K562 (cell line): ENCODE data around the gene ADGRB3. TPM values are rescaled to one million over a fixed set of nuclear protein-coding genes. Genes with fewer than 3 reads are reported as not detected.
A peak's percentile ranks its signal among the peaks of the same experiment; 100 is the strongest.

Experiments used
- BCOR ChIP-seq: fragments of 450-650 bp; IDR thresholded peaks from 2 replicates; pipeline ENCODE4 v1.6.1; 2016
- BHLHE40 ChIP-seq: IDR thresholded peaks from 2 replicates; pipeline ENCODE4 v1.6.1; 2011; ENCODE audit warnings: low read length, improper control_type of control experiment
- CHCHD3 ChIP-seq: fragments of 250-450 bp; sonication (Bioruptor Pico); IDR thresholded peaks from 2 replicates; pipeline ENCODE4 v2.1.2; 2022; ENCODE audit warnings: mild to moderate bottlenecking
- FOS ChIP-seq: IDR thresholded peaks from 3 replicates; pipeline ENCODE4 v1.6.1; 2011; ENCODE audit not compliant: insufficient read length; ENCODE audit errors: extremely low read depth
- GABPA ChIP-seq: fragments of 200-800 bp; sonication (Bioruptor generic); conservative IDR thresholded peaks from 2 replicates; pipeline ENCODE4 v1.6.1; 2016; ENCODE audit warnings: low read depth, missing genetic modification characterization, missing compliant biosample characterization
- JUNB ChIP-seq: fragments of 450-650 bp; formaldehyde crosslinking; conservative IDR thresholded peaks from 2 replicates; pipeline ENCODE4 v1.4.0; 2020; ENCODE audit warnings: mild to moderate bottlenecking
- JUND ChIP-seq, 2 experiments: IDR thresholded peaks; 2 replicates in 1 of 2; 3 replicates in 1 of 2; pipeline ENCODE4 v1.6.1; 2011; ENCODE audit warnings: borderline replicate concordance in 2 of 2, low read depth in 2 of 2, low read length in 2 of 2, improper control_type of control experiment in 1 of 2, missing biosample characterization in 1 of 2, missing genetic modification characterization in 1 of 2, missing genetic modification reagents in 1 of 2
- MYNN ChIP-seq, 2 experiments: sonication (generic); formaldehyde crosslinking in 1 of 2; IDR thresholded peaks; 2 replicates each; pipeline versions ENCODE4 v1.5.0 to v1.6.1; 2016 to 2020; ENCODE audit warnings: antibody characterized with exemption in 1 of 2, missing genetic modification reagents in 1 of 2
- NR2C2 ChIP-seq, 2 experiments: fragments of 200-800 bp in 1 of 2; sonication (Bioruptor generic) in 1 of 2; sonication (generic) in 1 of 2; formaldehyde crosslinking in 1 of 2; IDR thresholded peaks; 2 replicates each; pipeline versions ENCODE4 v1.6.1 to v1.8.0; 2016 to 2022; ENCODE audit warnings: mild to moderate bottlenecking in 1 of 2, missing compliant biosample characterization in 1 of 2, missing genetic modification characterization in 1 of 2, missing genetic modification reagents in 1 of 2
- NUFIP1 ChIP-seq: fragments of 450-650 bp; IDR thresholded peaks from 2 replicates; pipeline ENCODE4 v1.6.1; 2018; ENCODE audit not compliant: partially characterized antibody
- PCBP2 ChIP-seq: fragments of 200-400 bp; formaldehyde crosslinking; IDR thresholded peaks from 2 replicates; pipeline ENCODE4 v1.6.1; 2018; ENCODE audit warnings: low read length, low read depth, mild to moderate bottlenecking, moderate library complexity; ENCODE audit not compliant: poor library complexity, severe bottlenecking
- TRIM28 ChIP-seq: fragments of 450-650 bp; IDR thresholded peaks from 2 replicates; pipeline ENCODE4 v1.6.1; 2017
- ZNF589 ChIP-seq: fragments of 200-800 bp; sonication (Bioruptor generic); IDR thresholded peaks from 2 replicates; pipeline ENCODE4 v1.6.1; 2016; ENCODE audit warnings: low read depth, missing genetic modification characterization, missing compliant biosample characterization
- polyA plus RNA-seq, 8 experiments: library from polyadenylated mRNA; depleted of rRNA in 4 of 8; stranded (reverse) in 5 of 8; unstranded in 3 of 8; fragments of >200 nt; fragmentation: Nextera tagmentation in 2 of 8; fragmentation: Illumina TruSeq in 1 of 8; extraction: Ambion mirVana in 2 of 8; extraction: Trizol in 1 of 8; gene quantifications; 2 replicates each; pipeline versions ENCODE4 v1.2.1 to v1.2.3, GENCODE V29; 2011 to 2014; ENCODE audit warnings: inconsistent platforms in 1 of 8, missing spikeins in 1 of 8
- total RNA-seq, 7 experiments: library from RNA; depleted of rRNA in 6 of 7; stranded (reverse); fragments of >200 nt in 6 of 7; fragmentation: Illumina TruSeq in 2 of 7; extraction: Trizol in 2 of 7; gene quantifications; 2 replicates each; pipeline versions ENCODE4 v1.2.1 to v1.2.3, GENCODE V29; 2011 to 2021; ENCODE audit warnings: low replicate concordance in 1 of 7
- TF ChIP-seq, protein P1 (sequence below): sonication (generic); IDR thresholded peaks from 2 replicates; pipeline ENCODE4 v1.6.1; 2016
- TF ChIP-seq, protein P2 (sequence below), 2 experiments: fragments of 450-650 bp; IDR thresholded peaks; 2 replicates each; pipeline ENCODE4 v1.6.1; 2016; ENCODE audit warnings: mild to moderate bottlenecking in 2 of 2, borderline replicate concordance in 1 of 2, low read depth in 1 of 2, moderate library complexity in 1 of 2

The ADGRB3 gene
- total and polyA plus RNA-seq, 9 of the 15 experiments (the other 6 are each of a cell fraction or from before 2014, with no cell fraction given), result 0.90 to 7.8 (median 2.4) TPM

DNA sequence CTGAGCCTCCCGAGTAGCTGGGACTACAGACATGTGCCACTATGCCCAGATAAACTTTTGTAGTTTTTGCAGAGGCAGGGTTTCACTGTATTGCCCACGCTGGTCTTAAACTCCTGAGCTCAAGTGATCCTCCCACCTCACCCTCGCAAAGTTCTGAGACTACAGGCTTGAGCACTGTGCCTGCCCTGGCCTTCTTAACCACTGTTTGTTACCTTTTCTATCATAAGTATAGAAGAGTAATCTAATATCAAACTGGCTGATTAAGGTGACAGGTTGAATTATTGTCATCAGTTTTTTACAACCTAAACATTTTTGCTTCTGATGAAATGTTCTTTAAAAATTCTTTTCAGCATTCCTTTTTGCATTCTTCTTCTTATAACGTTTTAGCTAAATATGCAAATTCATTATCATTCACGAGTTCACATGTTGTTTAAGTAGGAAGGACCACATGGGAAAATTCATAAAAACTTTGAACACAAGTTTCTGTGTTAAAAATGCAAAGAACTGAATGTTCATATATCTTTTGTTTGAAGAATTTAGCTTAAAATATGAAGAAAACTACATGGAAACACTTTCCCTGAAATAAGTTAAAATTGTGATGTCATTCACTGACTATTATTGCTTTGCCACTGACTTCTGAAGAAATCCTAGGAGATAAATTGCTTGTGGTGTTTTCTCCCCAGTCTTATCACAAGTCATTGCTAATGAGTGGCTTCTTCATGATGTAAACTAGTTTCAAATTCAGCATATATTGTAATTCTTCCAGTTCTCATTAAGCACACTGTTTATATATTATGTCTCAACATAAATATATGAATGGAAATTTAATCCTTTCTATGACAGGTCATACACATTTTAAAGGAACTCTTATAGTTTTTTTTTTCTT, 106.7 kb downstream of the ADGRB3 start (continued):
- no peak for TF ChIP-seq PCBP2
- TF ChIP-seq, protein P1, sequence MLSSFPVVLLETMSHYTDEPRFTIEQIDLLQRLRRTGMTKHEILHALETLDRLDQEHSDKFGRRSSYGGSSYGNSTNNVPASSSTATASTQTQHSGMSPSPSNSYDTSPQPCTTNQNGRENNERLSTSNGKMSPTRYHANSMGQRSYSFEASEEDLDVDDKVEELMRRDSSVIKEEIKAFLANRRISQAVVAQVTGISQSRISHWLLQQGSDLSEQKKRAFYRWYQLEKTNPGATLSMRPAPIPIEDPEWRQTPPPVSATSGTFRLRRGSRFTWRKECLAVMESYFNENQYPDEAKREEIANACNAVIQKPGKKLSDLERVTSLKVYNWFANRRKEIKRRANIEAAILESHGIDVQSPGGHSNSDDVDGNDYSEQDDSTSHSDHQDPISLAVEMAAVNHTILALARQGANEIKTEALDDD, result peak; percentile 30; the same call in 1 of the 2 replicates
- no peak for TF ChIP-seq JUNB
- no peak for TF ChIP-seq MYNN (IDR thresholded peaks at IDR 0.05)
- TF ChIP-seq MYNN (CRISPR knock-in tag; IDR thresholded peaks at IDR 0.05), result no peak
- TF ChIP-seq FOS, result no peak
- no peak for TF ChIP-seq TRIM28
- TF ChIP-seq, protein P2, sequence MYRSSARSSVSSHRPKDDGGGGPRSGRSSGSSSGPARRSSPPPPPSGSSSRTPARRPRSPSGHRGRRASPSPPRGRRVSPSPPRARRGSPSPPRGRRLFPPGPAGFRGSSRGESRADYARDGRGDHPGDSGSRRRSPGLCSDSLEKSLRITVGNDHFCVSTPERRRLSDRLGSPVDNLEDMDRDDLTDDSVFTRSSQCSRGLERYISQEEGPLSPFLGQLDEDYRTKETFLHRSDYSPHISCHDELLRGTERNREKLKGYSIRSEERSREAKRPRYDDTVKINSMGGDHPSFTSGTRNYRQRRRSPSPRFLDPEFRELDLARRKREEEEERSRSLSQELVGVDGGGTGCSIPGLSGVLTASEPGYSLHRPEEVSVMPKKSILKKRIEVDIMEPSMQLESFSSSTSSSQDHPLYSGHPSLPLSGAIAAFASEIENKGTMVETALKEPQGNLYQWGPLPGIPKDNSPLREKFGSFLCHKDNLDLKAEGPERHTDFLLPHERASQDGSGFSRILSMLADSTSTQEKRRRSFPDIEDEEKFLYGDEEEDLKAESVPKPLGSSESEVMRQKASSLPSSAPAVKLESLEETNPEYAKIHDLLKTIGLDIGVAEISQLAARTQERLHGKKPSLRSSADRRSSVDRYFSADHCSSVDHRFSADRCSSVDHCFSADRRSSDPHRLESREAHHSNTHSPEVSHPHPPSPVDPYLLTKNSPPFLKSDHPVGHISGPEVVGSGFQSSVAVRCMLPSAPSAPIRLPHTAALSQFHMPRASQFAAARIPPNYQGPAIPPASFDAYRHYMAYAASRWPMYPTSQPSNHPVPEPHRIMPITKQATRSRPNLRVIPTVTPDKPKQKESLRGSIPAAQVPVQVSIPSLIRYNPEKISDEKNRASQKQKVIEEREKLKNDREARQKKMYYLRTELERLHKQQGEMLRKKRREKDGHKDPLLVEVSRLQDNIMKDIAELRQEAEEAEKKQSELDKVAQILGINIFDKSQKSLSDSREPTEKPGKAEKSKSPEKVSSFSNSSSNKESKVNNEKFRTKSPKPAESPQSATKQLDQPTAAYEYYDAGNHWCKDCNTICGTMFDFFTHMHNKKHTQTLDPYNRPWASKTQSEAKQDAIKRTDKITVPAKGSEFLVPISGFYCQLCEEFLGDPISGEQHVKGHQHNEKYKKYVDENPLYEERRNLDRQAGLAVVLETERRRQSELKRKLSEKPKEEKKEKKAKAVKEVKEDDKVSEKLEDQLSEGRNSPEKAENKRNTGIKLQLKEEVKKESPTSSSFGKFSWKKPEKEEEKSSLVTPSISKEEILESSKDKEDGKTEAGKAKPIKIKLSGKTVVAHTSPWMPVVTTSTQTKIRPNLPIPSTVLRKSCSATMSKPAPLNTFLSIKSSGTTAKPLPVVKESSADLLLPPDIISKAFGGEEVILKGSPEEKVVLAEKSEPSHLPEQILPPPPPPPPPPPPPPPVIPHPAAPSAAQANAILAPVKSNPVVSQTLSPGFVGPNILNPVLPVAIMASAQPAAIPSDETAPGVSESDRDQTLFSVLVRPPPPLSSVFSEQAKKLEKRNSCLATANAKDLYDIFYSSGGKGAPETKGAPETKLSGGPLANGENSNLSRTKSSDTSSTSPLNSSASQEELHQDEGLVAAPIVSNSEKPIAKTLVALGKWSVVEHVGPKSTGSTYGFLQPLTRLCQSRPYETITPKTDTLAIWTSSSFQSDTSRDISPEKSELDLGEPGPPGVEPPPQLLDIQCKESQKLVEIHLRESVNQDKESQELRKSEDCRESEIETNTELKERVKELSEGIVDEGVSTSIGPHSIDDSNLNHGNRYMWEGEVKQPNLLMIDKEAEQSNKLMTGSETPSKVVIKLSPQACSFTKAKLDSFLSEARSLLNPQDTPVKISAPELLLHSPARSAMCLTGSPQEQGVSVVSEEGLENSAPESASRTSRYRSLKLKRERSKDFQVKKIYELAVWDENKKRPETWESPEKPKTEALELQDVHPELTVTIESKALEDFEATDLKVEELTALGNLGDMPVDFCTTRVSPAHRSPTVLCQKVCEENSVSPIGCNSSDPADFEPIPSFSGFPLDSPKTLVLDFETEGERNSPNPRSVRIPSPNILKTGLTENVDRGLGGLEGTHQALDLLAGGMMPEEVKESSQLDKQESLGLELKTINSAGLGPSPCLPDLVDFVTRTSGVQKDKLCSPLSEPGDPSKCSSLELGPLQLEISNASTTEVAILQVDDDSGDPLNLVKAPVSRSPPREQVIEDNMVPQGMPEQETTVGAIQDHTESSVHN (IDR thresholded peaks at IDR 0.05; ENCODE audit: borderline replicate concordance in 1 of 2, low read depth in 1 of 2), result no peak
- TF ChIP-seq BCOR, result no peak
- no peak for TF ChIP-seq GABPA
- TF ChIP-seq NUFIP1, result no peak
- no peak for TF ChIP-seq BHLHE40
- TF ChIP-seq CHCHD3 (CRISPR knock-in tag), result no peak
- peak; percentile 20; the same call in 1 of the 2 replicates for TF ChIP-seq JUND (IDR thresholded peaks at IDR 0.05; ENCODE audit: borderline replicate concordance, low read depth, low read length)
- TF ChIP-seq JUND (tag; IDR thresholded peaks at IDR 0.05; ENCODE audit: borderline replicate concordance, low read depth, low read length), result peak; percentile 37; the same call in 2 of the 3 replicates
- 0 out of 2 replicates have a peak, but pooled peaks have one; percentile 6 for TF ChIP-seq ZNF589
- peak; percentile 7; the same call in 1 of the 2 replicates for TF ChIP-seq NR2C2 (CRISPR knock-in tag; IDR thresholded peaks at IDR 0.05)
- TF ChIP-seq NR2C2 (tag; IDR thresholded peaks at IDR 0.05), result no peak; the same call in 1 of the 2 replicates
